SW480 (cell line): ENCODE results near the gene MED17.

Source experiments
- DNase-seq: peaks from one replicate; pipeline ENCODE4 v3.0.0-alpha.2; 2016; ENCODE audit warnings: low spot score

The MED17 gene

GRCh38 chr11:93817426-93818348 lies 33.6 kb downstream of the MED17 start:
- no peak for DNase-seq

GRCh38 chr11:93819966-93820695 lies 36.0 kb downstream of the MED17 start:
- no peak for DNase-seq

GRCh38 chr11:93820847-93821246 lies 36.8 kb downstream of the MED17 start:
- no peak for DNase-seq

- no peak for DNase-seq
Measured at GRCh38 chr11:93821617-93822016, 37.5 kb downstream of the MED17 start.

- no peak for DNase-seq
Measured at GRCh38 chr11:93822359-93822758, 38.3 kb downstream of the MED17 start.

- no peak for DNase-seq
Measured at GRCh38 chr11:93823210-93823609, 39.1 kb downstream of the MED17 start.

- DNase-seq, result no peak
Measured at GRCh38 chr11:93827363-93827762, 43.3 kb downstream of the MED17 start.

- no peak for DNase-seq
Measured at GRCh38 chr11:93829598-93829997, 45.5 kb downstream of the MED17 start.

- DNase-seq, result no peak
Measured at GRCh38 chr11:93831343-93832127, 47.5 kb downstream of the MED17 start.

GRCh38 chr11:93832780-93833179 lies 48.7 kb downstream of the MED17 start:
- no peak for DNase-seq

GRCh38 chr11:93838967-93839366 lies 54.9 kb downstream of the MED17 start:
- no peak for DNase-seq

GRCh38 chr11:93840180-93840579 lies 56.1 kb downstream of the MED17 start:
- no peak for DNase-seq

GRCh38 chr11:93840981-93841380 lies 56.9 kb downstream of the MED17 start:
- no peak for DNase-seq

- DNase-seq, result no peak
Measured at GRCh38 chr11:93841446-93841845, 57.4 kb downstream of the MED17 start.

GRCh38 chr11:93842034-93842433 lies 58.0 kb downstream of the MED17 start:
- DNase-seq, result no peak

GRCh38 chr11:93842461-93842860 lies 58.4 kb downstream of the MED17 start:
- DNase-seq, result no peak

- no peak for DNase-seq
Measured at GRCh38 chr11:93843906-93844305, 59.8 kb downstream of the MED17 start.

- DNase-seq, result no peak
Measured at GRCh38 chr11:93844568-93844967, 60.5 kb downstream of the MED17 start.

GRCh38 chr11:93845181-93846092 lies 61.4 kb downstream of the MED17 start:
- no peak for DNase-seq

- DNase-seq, result no peak
Measured at GRCh38 chr11:93846411-93846810, 62.3 kb downstream of the MED17 start.

- no peak for DNase-seq
Measured at GRCh38 chr11:93849201-93849600, 65.1 kb downstream of the MED17 start.
